ENCODE results near the gene PRKCA. TPM values are rescaled to one million over a fixed set of nuclear protein-coding genes. Genes with fewer than 3 reads are reported as not detected.

Gene PRKCA
- polyA plus RNA-seq, 2 of the 4 experiments (the other 2 are of a cell fraction) = 28.8 to 65.0 TPM

DNA sequence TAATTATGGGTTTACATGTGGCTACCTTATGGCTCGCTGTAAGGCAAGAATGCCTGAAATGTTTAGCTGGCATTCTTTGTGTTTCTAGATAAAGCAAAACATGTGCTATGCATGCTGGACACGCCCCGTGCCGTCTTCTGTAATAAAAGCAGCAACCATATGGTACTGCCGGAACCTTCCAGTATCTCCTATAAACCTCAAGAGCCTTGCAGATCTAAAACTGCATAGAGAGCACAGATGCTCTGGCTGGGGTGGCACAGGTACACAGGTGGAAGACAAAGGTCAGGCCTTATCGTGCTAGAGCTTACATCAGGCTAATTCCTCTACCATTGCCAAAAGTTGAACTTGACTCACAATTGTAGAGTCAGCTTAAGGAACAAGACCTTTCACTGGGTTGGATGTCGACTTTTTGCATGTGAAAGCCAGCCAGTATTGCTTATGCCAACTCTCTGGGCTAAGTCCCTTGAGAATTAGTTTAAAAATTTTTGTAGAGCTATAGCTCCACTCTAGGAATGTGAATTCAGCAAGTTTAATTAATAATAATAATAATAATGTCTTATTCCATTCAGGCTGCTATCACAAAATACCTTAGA is 345.1 kb downstream of the PRKCA start (continued):
- TF ChIP-seq, protein P1, sequence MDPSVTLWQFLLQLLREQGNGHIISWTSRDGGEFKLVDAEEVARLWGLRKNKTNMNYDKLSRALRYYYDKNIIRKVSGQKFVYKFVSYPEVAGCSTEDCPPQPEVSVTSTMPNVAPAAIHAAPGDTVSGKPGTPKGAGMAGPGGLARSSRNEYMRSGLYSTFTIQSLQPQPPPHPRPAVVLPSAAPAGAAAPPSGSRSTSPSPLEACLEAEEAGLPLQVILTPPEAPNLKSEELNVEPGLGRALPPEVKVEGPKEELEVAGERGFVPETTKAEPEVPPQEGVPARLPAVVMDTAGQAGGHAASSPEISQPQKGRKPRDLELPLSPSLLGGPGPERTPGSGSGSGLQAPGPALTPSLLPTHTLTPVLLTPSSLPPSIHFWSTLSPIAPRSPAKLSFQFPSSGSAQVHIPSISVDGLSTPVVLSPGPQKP (IDR thresholded peaks at IDR 0.05; ENCODE audit: low read depth, low read length) = no peak
- TF ChIP-seq HOXB5 (CRISPR knock-in tag; IDR thresholded peaks at IDR 0.05) = no peak
- TF ChIP-seq RCOR1 (IDR thresholded peaks at IDR 0.05; ENCODE audit: low read depth, low read length) = no peak

DNA sequence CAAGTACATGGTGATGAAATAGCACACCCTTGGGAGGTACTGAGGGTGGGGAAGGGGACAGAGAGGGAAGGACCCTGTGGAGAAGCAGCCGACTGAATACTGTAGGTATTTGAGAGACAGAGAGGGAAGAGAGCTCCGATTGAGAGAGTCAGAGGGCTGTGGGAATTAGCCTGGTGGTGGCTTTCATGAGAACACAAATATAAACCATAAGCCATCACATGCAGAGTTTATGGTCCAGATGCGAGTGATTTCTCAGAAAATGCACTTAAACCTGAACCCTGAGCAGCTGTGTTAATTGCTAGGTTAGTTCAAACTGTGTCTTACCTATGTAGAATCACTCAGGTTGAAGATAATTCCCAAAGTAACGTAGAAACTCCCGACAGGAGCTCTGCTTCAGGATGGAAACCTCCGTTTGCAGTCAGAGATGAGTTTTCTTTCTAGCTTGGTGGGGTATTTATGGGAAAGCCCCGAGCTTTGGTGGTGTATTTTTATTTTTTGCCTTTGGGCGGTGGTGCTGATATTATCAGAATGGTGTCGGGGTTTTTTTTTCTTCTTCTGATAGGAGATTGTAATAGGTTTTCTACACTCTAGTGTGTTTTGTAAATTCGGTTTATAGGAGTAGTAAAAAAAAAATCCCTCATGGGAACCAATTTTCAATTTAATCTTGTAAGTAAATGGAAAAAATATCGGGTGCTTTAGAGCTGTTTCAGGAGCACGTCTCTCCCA is 347.6 kb downstream of the PRKCA start:
- no peaks in the 10 kb centered on the region for H3K4me1 ChIP-seq
- POLR2A ChIA-PET = no interaction called here
- WGBS (ENCODE audit: missing lambda C conversion rate) = 84% methylated on average over 12 of the region's 12 CpGs
- no peak overlapping the region for H3K27ac ChIP-seq
- FAIRE-seq (no peak), ATAC-seq (no peak), DNase-seq (ENCODE audit: low read depth in 1 of 2, low spot score in 1 of 2) (no peak)
- CTCF ChIA-PET = interaction anchor here (0.6 to 2.1 kb wide), 4 partner anchors 9 to 400 kb away, joined by 3 to 11 read pairs (median 4); no protein-coding TSS in a partner anchor
- no peak overlapping the region for H3K4me3 ChIP-seq
- H3K4me2 ChIP-seq = no peak overlapping the region
- H3K9me3 ChIP-seq = no peaks in the 10 kb centered on the region
- no peak for TF ChIP-seq POLR2A (IDR thresholded peaks at IDR 0.05; ENCODE audit: low read length)
- no peak for TF ChIP-seq ZNF302 (CRISPR knock-in tag; IDR thresholded peaks at IDR 0.05)
- TF ChIP-seq, protein P2, sequence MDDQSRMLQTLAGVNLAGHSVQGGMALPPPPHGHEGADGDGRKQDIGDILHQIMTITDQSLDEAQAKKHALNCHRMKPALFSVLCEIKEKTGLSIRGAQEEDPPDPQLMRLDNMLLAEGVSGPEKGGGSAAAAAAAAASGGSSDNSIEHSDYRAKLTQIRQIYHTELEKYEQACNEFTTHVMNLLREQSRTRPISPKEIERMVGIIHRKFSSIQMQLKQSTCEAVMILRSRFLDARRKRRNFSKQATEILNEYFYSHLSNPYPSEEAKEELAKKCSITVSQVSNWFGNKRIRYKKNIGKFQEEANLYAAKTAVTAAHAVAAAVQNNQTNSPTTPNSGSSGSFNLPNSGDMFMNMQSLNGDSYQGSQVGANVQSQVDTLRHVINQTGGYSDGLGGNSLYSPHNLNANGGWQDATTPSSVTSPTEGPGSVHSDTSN (IDR thresholded peaks at IDR 0.05) = no peak
- TF ChIP-seq CEBPB (IDR thresholded peaks at IDR 0.05) = no peak
- TF ChIP-seq, protein P3, sequence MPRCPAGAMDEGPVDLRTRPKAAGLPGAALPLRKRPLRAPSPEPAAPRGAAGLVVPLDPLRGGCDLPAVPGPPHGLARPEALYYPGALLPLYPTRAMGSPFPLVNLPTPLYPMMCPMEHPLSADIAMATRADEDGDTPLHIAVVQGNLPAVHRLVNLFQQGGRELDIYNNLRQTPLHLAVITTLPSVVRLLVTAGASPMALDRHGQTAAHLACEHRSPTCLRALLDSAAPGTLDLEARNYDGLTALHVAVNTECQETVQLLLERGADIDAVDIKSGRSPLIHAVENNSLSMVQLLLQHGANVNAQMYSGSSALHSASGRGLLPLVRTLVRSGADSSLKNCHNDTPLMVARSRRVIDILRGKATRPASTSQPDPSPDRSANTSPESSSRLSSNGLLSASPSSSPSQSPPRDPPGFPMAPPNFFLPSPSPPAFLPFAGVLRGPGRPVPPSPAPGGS (IDR thresholded peaks at IDR 0.05) = no peak
- no peak for TF ChIP-seq PHF8 (IDR thresholded peaks at IDR 0.05; ENCODE audit: borderline replicate concordance, low read depth)
- TF ChIP-seq CBX8 (IDR thresholded peaks at IDR 0.05) = no peak
- TF ChIP-seq EHF (CRISPR knock-in tag; IDR thresholded peaks at IDR 0.05) = no peak
- TF ChIP-seq ZC3H11A (IDR thresholded peaks at IDR 0.05) = no peak

DNA sequence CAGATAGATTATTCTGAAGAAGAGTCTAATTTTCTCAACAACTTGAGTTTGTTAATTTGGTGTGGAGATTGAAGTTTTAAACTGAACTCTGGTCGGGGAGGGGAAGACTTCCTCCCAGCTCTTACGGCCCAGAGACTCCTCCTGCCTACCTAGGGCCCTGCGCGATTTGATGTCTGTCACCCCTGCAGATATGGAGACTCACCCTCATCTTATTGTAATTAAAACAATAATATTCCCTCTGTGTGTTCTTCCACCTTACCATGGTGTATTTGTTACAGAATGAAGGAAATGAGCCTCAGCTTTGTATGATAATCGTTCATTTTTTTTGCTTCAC is 348.1 kb downstream of the PRKCA start:
- no peaks in the 10 kb centered on the region for H3K4me1 ChIP-seq
- DNase-seq (ENCODE audit: low read depth in 1 of 2, low spot score in 1 of 2) (no peak), ATAC-seq (no peak), FAIRE-seq (no peak)
- 74% methylated on average over 5 of the region's 5 CpGs for WGBS (ENCODE audit: missing lambda C conversion rate)
- TF ChIP-seq MAZ (IDR thresholded peaks at IDR 0.05; ENCODE audit: borderline replicate concordance, low read depth, low read length) = no peak
- TF ChIP-seq CBX2 (IDR thresholded peaks at IDR 0.05; ENCODE audit: borderline replicate concordance, low read depth) = no peak
- TF ChIP-seq, protein P4, sequence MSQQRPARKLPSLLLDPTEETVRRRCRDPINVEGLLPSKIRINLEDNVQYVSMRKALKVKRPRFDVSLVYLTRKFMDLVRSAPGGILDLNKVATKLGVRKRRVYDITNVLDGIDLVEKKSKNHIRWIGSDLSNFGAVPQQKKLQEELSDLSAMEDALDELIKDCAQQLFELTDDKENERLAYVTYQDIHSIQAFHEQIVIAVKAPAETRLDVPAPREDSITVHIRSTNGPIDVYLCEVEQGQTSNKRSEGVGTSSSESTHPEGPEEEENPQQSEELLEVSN (IDR thresholded peaks at IDR 0.05; ENCODE audit: borderline replicate concordance, low read depth) = no peak
- no peak for TF ChIP-seq NR3C1 (IDR thresholded peaks at IDR 0.05)
- TF ChIP-seq BHLHE40 (IDR thresholded peaks at IDR 0.05; ENCODE audit: low read depth, low read length) = no peak
- TF ChIP-seq, protein P1 (IDR thresholded peaks at IDR 0.05; ENCODE audit: low read depth, low read length) = no peak
- TF ChIP-seq, protein P5, sequence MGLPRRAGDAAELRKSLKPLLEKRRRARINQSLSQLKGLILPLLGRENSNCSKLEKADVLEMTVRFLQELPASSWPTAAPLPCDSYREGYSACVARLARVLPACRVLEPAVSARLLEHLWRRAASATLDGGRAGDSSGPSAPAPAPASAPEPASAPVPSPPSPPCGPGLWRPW (IDR thresholded peaks at IDR 0.05) = no peak
- TF ChIP-seq KDM5A (IDR thresholded peaks at IDR 0.05) = no peak
- no peak for TF ChIP-seq SREBF2 (IDR thresholded peaks at IDR 0.05)
- H3K4me2 ChIP-seq = no peak overlapping the region
- no peaks in the 10 kb centered on the region for H3K9me3 ChIP-seq
- ChIA-PET POLR2A (no interaction called here), CTCF (interaction anchor here (0.6 to 2.1 kb wide), 4 partner anchors 9 to 401 kb away, joined by 3 to 11 read pairs (median 4); no protein-coding TSS in a partner anchor)
- H3K27ac ChIP-seq = no peak overlapping the region
- H3K4me3 ChIP-seq = no peak overlapping the region
